GM21390 (cell line): ENCODE results near the gene KIF18B.

Source experiments
- ATAC-seq: cut with Tn5 transposase; IDR thresholded peaks from one replicate; pipeline ENCODE4 v1.9.1; 2021; ENCODE audit not compliant: unreplicated experiment

KIF18B gene

DNA sequence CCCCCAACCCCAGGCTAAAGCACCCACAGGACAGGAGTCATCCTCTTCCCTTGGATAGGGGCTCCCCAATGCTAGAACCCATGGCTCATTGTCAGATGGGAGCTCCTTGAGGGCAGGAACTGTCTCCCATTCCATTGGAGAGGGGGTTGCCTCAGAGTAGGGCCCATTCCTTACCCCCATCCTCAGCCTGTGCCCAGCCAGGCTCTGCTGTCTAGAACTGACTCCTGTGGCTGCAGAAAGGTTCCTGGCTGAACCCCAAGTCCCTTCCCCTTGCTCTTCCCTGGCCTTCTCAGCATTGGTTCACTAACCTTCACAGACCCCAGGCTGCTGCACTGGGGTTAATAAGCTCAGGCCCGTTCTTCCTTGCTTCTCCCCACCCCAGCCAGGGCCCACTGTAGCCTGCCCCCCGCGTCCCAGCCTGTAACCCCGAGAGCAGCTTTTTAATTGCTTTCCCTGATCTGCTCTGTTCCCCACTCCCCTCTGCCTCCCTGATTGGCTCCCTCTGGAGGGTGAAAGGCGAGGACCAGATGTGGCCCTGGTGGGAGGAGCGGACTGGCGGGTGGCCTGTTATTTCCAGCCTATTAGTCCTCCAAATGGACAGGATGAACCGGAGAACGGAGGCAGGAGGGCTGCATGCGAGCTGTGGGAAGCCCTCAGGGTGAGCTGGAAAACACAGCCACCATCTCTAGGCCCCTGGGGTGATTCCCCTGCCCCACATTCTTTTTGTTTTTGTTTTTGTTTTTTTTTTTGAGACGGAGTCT, 26.3 kb downstream of the KIF18B start:
- no peak for ATAC-seq

DNA sequence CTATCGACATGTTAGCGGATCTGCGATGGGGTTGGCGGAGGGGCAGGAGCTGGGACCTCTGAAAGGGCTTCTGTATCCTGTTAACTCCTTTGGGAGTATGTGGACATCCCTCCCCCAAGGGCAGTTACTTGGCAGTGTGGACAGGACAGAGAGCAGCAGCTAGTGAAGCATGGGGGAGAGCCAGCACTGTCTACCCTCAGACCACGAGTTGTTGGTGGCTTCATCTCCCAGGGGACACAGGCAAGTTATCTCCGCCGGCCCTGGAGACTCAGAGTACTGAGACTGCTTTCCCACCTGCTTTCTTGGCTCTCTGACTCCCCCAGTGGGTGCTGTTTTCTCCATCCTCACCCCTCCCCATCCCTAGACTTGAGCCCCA, 27.0 kb downstream of the KIF18B start:
- ATAC-seq, result no peak

DNA sequence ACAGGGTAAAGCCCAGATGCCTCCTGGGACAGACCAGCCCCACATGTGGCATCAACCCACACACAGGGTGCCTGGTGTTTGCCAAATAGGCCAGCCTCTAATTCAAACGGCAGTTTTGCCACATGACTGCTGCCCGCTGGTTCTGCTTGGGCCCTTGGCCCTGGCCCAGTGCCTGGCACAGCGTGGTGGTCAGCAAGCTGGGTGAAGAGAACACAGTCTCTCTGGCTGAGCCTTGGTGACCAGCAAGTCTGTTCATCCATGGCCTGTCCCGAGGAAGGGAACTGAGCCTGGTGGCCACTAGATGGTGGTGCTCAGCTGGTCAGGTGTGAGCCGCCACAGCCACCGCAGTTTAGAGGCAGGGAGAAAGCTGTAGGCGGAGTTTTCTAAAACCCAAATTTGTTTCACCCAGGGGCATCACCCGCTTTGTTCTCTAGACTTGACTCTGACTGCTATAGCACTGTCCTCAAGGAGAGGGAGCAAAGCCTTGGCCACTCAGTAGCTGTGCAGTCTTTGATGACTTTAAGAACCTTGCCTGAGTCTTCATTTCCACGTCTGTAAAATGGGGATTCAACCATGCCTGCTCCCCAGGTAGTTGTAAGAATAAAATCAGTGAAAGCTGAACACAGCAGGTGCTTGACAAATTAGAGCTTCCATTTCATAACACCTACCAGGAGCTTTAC, 27.5 kb downstream of the KIF18B start:
- peak; percentile 80 for ATAC-seq

DNA sequence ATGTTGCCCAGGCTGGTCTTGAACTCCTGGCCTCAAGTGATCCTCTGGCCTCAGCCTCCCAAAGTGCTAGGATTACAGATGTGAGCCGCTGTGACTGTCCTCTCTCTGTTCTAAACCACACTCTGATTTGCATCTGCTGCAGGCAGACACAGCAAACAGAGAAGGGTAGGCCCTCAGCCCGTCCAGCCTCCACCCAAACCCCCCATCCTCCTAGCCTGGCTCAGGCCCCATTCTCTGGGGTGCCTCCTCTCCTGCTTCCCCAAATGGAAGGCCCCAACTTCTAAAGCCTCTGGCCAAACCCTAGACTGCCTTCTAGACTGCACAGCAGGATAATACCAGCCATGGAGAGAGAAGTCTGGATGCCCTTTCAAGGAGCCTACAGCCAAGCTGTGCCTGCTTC, 28.2 kb downstream of the KIF18B start:
- ATAC-seq, result no peak

DNA sequence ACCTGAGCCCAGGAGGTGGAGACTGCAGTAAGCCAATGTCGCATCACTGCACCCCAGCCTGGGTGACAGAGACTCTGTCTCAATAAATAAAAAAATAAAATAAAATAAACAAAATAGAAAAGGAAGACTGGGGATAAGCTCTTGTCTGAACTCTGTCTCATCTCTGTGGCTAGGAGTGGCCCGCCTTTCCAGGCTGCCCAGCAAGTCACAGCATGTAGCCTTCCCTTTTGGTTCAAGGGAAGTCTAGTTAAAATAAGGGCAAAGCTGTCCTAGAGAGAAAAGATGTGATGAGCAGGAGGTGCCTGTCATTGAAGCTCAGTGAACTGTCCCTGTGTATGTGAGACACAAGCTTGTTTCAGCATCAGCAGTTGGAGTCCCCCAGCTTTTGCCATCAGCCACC, 29.6 kb downstream of the KIF18B start:
- no peak for ATAC-seq

DNA sequence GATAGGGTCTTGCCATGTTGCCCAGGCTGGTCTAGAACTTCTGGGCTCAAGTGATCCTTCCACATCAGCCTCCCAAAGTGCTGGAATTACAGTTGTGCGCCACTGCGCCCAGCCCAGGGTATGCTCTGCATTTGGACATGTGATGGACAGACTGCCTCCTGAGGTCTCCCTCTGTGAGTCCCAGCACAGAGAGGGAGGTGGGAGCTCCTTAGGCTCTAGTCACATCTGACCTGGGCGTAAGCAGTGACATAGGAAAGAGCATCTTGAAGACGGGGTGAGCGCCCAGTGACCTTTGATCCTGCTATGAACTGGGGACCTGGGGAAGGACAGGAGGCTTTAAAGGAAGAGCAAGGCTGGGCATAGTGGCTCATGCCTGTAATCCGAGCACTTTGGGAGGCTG, 30.1 kb downstream of the KIF18B start:
- ATAC-seq, result no peak

DNA sequence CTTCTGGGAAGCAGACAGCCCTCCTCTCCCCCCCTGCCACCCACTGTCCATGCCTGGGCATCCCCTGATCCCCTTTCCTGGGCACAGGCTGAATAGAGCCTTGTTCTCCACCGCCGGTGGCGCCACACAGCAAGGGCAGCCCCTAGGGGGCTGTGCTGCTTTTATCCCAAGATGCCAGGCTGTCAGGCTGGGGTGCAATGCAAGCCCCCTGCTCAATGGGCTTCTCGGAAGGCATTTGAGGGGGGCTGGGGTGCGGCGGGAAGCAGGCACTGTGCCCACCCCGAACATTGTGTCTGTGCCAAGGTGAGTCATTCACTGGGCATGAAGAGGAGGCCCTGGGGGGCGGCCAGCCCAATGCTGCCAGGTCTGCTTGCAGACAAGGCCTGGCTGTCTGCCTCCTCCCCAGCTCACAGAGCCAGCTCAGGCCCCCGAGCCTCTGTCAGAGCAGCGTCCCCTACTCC, 30.8 kb downstream of the KIF18B start:
- ATAC-seq, result no peak

DNA sequence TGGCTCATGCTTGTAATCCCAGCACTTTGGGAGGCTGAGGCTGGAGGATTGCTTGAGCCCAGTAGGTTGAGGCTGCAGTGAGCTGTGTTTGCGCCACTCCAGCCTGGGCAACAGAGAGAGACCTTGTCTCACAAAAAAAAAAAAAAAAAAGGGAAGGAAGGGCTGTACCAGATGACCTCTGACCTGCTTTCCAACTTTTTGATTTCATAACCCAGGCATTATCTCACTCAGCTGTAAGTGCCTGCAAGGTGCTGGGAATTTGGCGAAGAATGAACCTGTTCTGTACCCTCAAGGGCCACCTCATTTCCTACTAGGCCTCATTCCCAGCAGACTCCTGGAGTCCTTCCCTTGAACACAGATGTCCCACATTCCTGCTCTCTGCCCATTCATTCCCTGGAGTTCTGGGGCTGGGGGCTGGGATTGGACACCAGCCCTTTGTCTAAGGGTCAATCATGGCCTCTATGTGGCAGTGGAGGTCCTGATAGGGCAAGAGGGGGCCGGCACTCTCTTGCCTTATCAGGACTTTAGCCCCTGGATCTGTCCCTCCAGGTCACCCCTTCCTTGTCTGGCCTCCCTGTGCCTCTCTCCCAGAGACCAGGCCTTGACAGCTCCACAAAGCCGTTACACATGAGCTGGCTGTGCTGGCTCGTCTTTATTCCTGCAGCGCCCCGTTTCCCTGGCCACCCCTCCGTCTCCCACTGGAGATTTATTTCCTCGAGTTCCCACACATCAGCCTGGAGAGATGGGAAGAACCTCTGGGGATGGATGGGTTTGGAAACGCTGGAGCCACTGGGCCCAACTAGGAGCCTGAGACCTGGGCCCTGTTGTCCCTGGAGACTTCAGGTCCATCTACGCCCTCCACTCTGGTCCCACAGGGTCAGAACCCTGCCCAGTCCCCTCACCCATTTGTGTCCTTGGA, 31.5 kb downstream of the KIF18B start:
- ATAC-seq, result no peak

DNA sequence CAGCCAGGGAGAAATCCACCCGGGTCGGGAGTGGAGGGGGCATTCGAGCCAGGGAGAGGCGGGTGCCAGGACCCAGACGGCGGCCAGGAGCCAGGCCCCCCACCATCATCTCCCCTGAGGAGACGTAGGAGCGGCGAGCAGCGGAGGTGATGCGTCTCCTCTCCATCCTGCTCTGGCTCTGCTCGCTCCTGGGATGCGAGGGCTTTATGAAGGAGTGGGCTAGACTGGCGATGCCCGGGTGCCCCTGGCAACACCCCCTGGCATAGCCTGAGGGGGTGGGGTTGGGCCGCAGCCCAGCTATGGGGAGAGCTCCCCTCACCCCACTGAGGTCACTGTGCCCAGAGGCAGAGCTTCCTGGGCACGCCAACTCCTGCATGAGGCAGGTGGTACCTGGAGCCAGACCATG, 32.2 kb downstream of the KIF18B start, which contains the start of gene GFAP:
GFAP (minus strand) TSS at position 180 of the 406 bp plus-strand sequence; CDS start at position 166, 14 bp downstream.
- ATAC-seq, result no peak

DNA sequence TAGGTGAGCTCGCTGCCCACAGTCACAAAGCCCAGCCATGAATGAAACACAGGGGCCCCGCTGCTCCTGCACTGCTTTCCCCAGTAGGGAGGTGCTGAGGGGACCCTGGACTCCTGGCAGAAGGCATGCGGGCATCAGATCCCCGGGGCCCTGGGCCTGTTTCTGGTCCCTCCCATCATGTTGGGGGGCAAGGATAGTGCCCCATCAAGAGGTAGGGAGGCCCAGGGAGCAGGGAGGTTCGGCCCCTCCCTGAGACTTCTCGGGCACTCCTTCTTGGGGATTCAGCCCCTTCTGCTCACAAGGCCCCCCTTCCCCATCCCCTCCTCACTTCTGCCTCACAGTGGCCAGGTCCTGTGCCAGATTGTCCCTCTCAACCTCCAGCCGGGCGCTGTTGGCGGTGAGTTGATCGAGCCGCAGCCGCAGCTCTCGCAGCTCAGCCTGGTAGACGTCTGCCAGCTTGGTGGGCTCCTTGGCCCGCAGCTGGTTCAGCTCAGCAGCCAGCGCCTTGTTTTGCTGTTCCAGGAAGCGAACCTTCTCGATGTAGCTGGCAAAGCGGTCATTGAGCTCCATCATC, 32.8 kb downstream of the KIF18B start:
- ATAC-seq, result no peak

DNA sequence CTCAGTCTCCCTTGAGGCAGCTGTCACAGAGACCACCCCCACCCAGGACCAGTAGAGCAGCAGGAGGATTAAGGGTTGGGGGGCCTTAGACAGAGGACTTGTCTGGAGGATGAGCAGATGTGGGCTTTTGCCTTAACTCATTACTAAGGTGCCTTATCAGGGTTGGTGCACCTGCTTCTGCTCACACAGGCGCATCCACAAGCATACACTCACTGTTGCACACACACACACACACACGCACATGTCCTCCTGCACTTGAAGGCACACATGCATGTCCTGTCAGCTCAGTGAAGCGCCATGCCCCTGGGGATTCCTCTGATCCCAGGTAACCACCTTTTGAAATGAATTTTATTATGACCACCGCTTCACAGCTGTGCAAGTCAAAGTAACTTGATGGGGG, 33.4 kb downstream of the KIF18B start:
- no peak for ATAC-seq

DNA sequence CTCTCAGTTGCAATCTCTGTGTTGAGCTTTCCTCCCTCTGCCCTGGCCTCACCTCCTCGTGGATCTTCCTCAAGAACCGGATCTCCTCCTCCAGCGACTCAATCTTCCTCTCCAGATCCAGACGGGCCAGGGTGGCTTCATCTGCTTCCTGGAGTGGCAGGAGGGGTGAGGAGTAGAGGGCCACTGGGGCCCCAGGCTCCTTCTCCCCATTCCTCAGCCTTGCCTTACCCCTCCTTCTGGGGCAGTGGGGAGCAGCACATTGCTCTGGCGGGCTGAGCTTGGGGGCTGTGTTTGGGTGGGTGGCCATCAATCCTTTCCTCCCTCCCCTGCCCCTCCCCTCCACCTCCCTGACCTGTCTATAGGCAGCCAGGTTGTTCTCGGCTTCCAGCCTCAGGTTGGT, 33.9 kb downstream of the KIF18B start:
- ATAC-seq, result no peak

DNA sequence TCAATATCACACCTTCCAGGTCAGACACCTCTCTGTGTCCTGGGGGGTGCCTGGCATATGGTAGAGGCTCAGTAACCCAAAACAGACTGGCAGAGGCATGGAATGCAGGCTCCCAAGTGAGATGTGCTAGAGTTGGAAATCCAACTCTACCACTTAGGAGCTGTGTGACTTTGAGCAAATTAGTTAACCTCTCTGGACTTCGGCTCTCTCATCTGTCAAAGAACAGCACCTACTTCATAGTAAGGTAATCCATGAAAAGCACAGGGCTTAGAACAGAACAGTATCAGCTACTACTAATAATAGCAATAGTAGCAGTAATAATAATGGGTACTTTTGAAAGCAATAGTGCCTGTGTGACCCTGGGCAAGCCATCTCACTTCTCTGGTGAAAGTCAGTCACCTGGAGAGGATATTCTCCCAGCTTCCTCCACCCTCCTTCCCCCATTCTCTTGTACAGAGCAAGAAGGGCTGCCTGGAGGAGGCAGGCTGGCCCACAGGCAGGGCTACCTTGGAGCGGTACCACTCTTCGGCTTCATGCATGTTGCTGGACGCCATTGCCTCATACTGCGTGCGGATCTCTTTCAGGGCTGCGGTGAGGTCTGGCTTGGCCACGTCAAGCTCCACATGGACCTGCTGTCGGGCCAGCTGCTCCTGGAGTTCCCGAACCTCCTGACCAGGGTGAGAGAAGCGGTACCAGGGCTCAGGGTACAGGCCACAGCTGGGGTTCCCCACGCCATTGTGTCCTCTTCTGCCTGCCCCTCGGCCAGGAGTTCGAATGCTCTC, 34.6 kb downstream of the KIF18B start:
- no peak for ATAC-seq

DNA sequence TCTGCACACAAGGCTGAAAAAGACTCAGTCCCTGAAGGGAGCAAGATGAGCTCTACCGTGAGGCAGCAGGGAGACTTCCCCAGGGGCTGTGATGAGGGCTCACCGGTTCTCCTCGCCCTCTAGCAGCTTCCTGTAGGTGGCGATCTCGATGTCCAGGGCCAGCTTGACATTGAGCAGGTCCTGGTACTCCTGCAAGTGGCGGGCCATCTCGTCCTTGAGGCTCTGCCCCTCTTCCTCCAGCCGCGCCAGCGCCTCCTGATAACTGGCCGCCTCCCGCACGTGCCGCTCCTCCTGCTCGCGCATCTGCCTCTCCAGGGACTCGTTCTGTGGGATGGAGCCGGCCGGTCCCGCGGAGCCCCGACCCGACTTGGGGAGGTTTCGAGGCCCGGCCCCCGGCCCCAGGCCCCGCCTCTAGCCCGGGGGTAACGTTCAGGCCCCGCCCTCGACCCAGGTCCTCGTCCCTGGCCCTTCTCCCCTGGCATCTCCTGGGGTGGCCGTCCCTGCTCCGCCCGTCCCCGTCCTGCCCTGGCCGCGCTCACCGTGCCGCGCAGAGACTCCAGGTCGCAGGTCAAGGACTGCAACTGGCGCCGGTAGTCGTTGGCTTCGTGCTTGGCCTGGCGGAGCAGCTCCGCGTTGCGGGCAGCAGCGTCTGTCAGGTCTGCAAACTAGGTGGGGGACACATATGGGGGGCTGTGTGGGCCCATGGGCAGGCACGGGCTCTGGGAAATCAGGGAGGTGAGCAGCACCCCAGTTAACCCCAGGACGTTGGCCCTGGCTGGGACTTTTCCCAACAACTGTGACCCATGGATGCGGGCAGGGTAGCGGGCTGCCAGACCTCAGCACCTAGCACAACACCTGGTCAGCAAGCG, 36.2 kb downstream of the KIF18B start:
- no peak for ATAC-seq

DNA sequence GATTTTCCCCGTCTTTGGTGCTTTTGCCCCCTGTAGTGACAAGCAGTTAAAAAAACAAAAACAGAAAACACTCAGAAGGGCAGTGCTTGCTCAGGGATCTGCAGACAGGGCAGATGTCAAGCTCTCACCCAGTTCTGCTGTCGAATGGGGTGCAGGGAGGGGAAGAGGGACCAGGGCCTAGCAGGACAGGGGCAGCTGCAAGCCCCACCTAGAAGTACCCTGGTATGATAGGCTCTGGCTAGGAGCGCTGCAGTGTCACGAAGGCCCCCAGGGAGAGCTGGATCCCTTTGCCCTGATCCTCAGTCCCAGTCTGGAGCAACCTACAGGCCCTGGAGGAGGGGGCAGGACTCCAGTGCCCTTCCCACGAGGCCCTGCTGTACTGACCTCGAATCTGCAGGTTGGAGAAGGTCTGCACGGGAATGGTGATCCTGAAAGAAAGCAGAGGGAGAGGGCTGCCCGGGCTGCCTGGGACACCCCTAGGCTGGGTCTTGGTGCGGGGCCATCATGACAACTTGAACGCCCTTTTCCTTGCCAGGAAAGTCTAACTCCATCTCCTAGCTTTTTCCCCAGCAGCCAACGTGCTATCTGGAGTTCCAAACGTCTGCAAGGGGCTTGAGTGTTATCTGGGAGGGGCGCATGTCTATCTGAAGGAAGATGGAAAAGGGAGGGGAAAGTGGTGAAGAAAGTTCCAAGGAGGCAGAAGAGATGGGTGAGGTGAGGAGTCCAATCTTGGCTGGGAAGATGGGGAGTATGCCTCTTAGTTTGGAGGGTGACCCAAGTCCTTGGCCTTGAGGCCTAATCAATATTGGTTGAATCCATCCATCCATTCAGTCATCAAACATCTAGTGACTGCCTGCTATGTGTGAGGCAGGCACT, 37.1 kb downstream of the KIF18B start:
- ATAC-seq, result no peak

DNA sequence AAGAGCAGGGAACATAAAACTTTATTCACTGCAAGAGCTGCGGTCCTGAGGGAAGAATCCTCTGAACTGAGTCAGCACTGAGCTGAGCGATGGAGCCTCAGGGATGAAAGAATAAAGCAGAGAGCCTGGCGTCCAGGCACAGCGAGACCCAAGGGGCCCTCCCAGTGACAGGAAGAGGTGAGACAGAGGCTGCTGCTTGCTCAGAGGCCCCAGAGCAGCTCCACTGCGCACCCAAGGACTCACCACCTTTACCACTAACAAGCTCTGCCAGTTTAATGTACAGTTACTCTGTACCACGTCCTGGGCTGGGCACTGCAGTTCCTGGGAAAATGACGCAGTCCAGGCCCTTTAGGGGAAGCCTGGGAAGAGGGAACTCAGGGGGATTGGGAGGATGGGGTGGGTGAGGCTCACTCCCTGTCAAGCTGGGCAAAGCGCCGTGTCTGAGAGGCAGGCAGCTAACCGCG, 37.9 kb downstream of the KIF18B start:
- no peak for ATAC-seq

DNA sequence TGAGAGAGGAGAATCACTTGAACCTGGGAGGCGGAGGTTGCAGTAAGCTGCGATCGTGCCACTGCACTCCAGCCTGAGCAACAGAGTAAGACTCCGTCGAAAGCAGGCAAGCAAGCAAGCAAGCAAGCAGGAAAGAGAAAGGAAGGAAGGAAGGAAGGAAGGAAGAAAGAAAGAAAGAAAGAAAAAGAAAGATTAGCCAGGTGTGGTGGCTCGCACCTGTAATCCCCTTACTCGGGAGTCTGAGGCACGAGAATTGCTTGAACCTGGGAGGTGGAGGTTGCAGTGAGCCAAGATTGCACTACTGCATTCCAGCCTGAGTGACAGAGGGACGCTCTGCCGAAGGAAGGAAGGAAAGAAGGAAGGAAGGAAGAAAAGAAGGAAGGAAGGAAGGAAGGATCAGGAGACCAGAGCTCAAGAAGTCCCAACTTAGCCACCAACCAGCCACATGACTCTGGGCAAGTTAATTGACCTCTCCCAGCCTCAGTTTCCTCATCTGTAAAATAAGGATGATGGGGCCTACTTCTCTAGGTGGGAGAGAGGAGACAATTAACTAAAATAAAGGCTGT, 38.7 kb downstream of the KIF18B start:
- ATAC-seq, result no peak
